Neural progenitor cell (in vitro differentiated cells): ENCODE data around the gene LRRC49. TPM values are rescaled to one million over a fixed set of nuclear protein-coding genes. Genes with fewer than 3 reads are reported as not detected.

Experiments used
- DNase-seq: peaks from one replicate; pipeline ENCODE4 v3.0.0-alpha.2; 2016; ENCODE audit warnings: low spot score
- H2AFZ ChIP-seq: fragments of 200-600 bp; sonication (generic); replicated peaks from 2 replicates; pipeline ENCODE4 v1.6.1; 2016; ENCODE audit warnings: antibody characterized with exemption
- H3F3A ChIP-seq: fragments of 200-600 bp; sonication (generic); 2 replicates; pipeline ENCODE4 v1.6.1; 2016; ENCODE audit warnings: antibody characterized with exemption, low read depth
- H3K27ac ChIP-seq: fragments of 200-600 bp; sonication (generic); 2 replicates; pipeline ENCODE4 v1.5.1; 2016; ENCODE audit warnings: mild to moderate bottlenecking
- H3K27me3 ChIP-seq: fragments of 200-600 bp; sonication (generic); 2 replicates; pipeline ENCODE4 v1.6.1; 2016; ENCODE audit warnings: mild to moderate bottlenecking, moderate library complexity
- H3K36me3 ChIP-seq: fragments of 200-600 bp; sonication (generic); 2 replicates; pipeline ENCODE4 v1.5.1; 2016
- H3K4me1 ChIP-seq: fragments of 200-600 bp; sonication (generic); 2 replicates; pipeline ENCODE4 v1.6.1; 2016; ENCODE audit warnings: mixed run types
- H3K4me2 ChIP-seq: fragments of 200-600 bp; sonication (generic); 2 replicates; pipeline ENCODE4 v1.6.1; 2016
- H3K4me3 ChIP-seq: fragments of 200-600 bp; sonication (generic); 2 replicates; pipeline ENCODE4 v1.5.1; 2016
- H3K79me2 ChIP-seq: fragments of 200-600 bp; sonication (generic); 2 replicates; pipeline ENCODE4 v1.6.1; 2016; ENCODE audit warnings: low read depth
- H3K9ac ChIP-seq: fragments of 200-600 bp; sonication (generic); 2 replicates; pipeline ENCODE4 v1.6.1; 2016
- H3K9me3 ChIP-seq: fragments of 200-600 bp; sonication (generic); 2 replicates; pipeline ENCODE4 v1.5.1; 2016; ENCODE audit warnings: low read depth
- H4K20me1 ChIP-seq: fragments of 200-600 bp; sonication (generic); 2 replicates; pipeline ENCODE4 v1.6.1; 2016; ENCODE audit warnings: low read depth
- H3K27ac Mint-ChIP-seq: 3 replicates; pipeline ENCODE4 v1.8.0; 2021; ENCODE audit warnings: mixed read lengths
- H3K27me3 Mint-ChIP-seq: 2 replicates; pipeline ENCODE4 v1.8.0; 2022; ENCODE audit warnings: low read depth, mild to moderate bottlenecking, inconsistent platforms, moderate library complexity, mixed read lengths; ENCODE audit not compliant: insufficient read depth
- H3K36me3 Mint-ChIP-seq: 3 replicates; pipeline ENCODE4 v1.8.0; 2021; ENCODE audit warnings: mixed read lengths
- H3K4me1 Mint-ChIP-seq: 3 replicates; pipeline ENCODE4 v1.8.0; 2021; ENCODE audit warnings: mixed read lengths
- H3K4me3 Mint-ChIP-seq: 3 replicates; pipeline ENCODE4 v1.8.0; 2021; ENCODE audit warnings: mild to moderate bottlenecking, moderate library complexity, mixed read lengths
- H3K9me3 Mint-ChIP-seq: 3 replicates; pipeline ENCODE4 v1.8.0; 2020; ENCODE audit warnings: mixed read lengths
- CTCF ChIP-seq: fragments of 200-600 bp; sonication (generic); IDR thresholded peaks from 2 replicates; pipeline ENCODE4 v1.5.1; 2017; ENCODE audit warnings: antibody characterized with exemption, mild to moderate bottlenecking
- EZH2 ChIP-seq: fragments of 200-600 bp; sonication (generic); IDR thresholded peaks from 2 replicates; pipeline ENCODE4 v1.6.1; 2017; ENCODE audit warnings: antibody characterized with exemption, mild to moderate bottlenecking, moderate library complexity
- EZH2phosphoT487 ChIP-seq: fragments of 200-600 bp; sonication (generic); IDR thresholded peaks from 2 replicates; pipeline ENCODE4 v1.6.1; 2017; ENCODE audit warnings: antibody characterized with exemption
- total RNA-seq: library from RNA; depleted of rRNA; stranded (reverse); fragments of >200 nt; gene quantifications from 2 replicates; pipeline ENCODE4 v1.2.3, GENCODE V29; 2015; ENCODE audit warnings: low replicate concordance

LRRC49 gene
- total RNA-seq, 1 donor from 2014 or later: 62.4 TPM

GRCh38 chr15:70854666-70854976 lies 38.0 kb upstream of the LRRC49 start:
- Mint-ChIP-seq H3K4me1 (peaks cover 16% of the 10 kb centered on the region), H3K4me3 (peak overlapping the region; percentile 97), H3K27me3 (peaks cover 16% of the 10 kb centered on the region), H3K36me3 (peaks cover 13% of the 10 kb centered on the region), H3K27ac (peak overlapping the region; percentile 97), H3K9me3 (no peaks in the 10 kb centered on the region)
- Histone ChIP-seq H4K20me1 (peaks cover 16% of the 10 kb centered on the region), H3K9ac (no peak overlapping the region), H3K4me3 (peak overlapping the region; percentile 78), H3K4me2 (peak overlapping the region; percentile 79), H3K9me3 (no peaks in the 10 kb centered on the region), H3K4me1 (no peaks in the 10 kb centered on the region), H3K79me2 (peaks cover 7% of the 10 kb centered on the region), H3K27ac (no peak overlapping the region), H2AFZ (peak overlapping the region; percentile 98), H3F3A (peaks cover 13% of the 10 kb centered on the region), H3K27me3 (peaks cover 18% of the 10 kb centered on the region), H3K36me3 (no peaks in the 10 kb centered on the region)
- no peak for DNase-seq
- no peak for TF ChIP-seq EZH2
- TF ChIP-seq CTCF: no peak
- no peak for TF ChIP-seq EZH2phosphoT487

- peaks cover 16% of the 10 kb centered on the region for H3K27me3 Mint-ChIP-seq
Observed at GRCh38 chr15:70855764-70856163, 36.9 kb upstream of the LRRC49 start.

GRCh38 chr15:70856177-70856883 lies 36.3 kb upstream of the LRRC49 start:
- no peak for DNase-seq
- Mint-ChIP-seq H3K27ac (no peak overlapping the region), H3K36me3 (peaks cover 2% of the 10 kb centered on the region), H3K9me3 (no peaks in the 10 kb centered on the region), H3K27me3 (peaks cover 16% of the 10 kb centered on the region), H3K4me3 (peak overlapping the region; percentile 29), H3K4me1 (peaks cover 16% of the 10 kb centered on the region)
- H2AFZ ChIP-seq: no peak overlapping the region
- no peak overlapping the region for H3K27ac ChIP-seq
- no peak overlapping the region for H3K9ac ChIP-seq
- H3K4me2 ChIP-seq: no peak overlapping the region
- H3K9me3 ChIP-seq: no peaks in the 10 kb centered on the region
- H3F3A ChIP-seq: peaks cover 13% of the 10 kb centered on the region
- peaks cover 6% of the 10 kb centered on the region for H3K79me2 ChIP-seq
- H3K36me3 ChIP-seq: no peaks in the 10 kb centered on the region
- H3K27me3 ChIP-seq: peaks cover 18% of the 10 kb centered on the region
- no peak for TF ChIP-seq EZH2
- no peak for TF ChIP-seq CTCF
- TF ChIP-seq EZH2phosphoT487: no peak
- H3K4me1 ChIP-seq: no peaks in the 10 kb centered on the region
- H3K4me3 ChIP-seq: no peak overlapping the region
- H4K20me1 ChIP-seq: peaks cover 16% of the 10 kb centered on the region

More at GRCh38 chr15:70855764-70856163, 36.9 kb upstream of the LRRC49 start:
- H3K27ac Mint-ChIP-seq: no peak overlapping the region
- DNase-seq: no peak
- no peaks in the 10 kb centered on the region for H3K9me3 Mint-ChIP-seq
- Histone ChIP-seq H3K4me2 (no peak overlapping the region), H3F3A (peaks cover 13% of the 10 kb centered on the region), H3K36me3 (no peaks in the 10 kb centered on the region), H3K27me3 (peaks cover 18% of the 10 kb centered on the region), H3K9me3 (no peaks in the 10 kb centered on the region), H3K4me3 (no peak overlapping the region), H3K9ac (no peak overlapping the region), H3K27ac (no peak overlapping the region), H3K79me2 (peaks cover 7% of the 10 kb centered on the region), H4K20me1 (peaks cover 16% of the 10 kb centered on the region), H3K4me1 (no peaks in the 10 kb centered on the region), H2AFZ (no peak overlapping the region)
- peaks cover 16% of the 10 kb centered on the region for H3K4me1 Mint-ChIP-seq
- peaks cover 6% of the 10 kb centered on the region for H3K36me3 Mint-ChIP-seq
- no peak overlapping the region for H3K4me3 Mint-ChIP-seq
- TF ChIP-seq EZH2phosphoT487: no peak
- no peak for TF ChIP-seq CTCF
- TF ChIP-seq EZH2: no peak
